Nephron (organoid): ENCODE results near the gene PRELID2.

Source experiments
- H3K27ac Mint-ChIP-seq, 3 experiments: 2 replicates each; pipeline ENCODE4 v1.8.0; 2020; ENCODE audit warnings: mixed read lengths in 3 of 3, mild to moderate bottlenecking in 2 of 3, moderate library complexity in 1 of 3
- H3K27me3 Mint-ChIP-seq: 2 replicates; pipeline ENCODE4 v1.8.0; 2021; ENCODE audit warnings: low read depth, mild to moderate bottlenecking, moderate library complexity, mixed read lengths
- H3K36me3 Mint-ChIP-seq: 2 replicates; pipeline ENCODE4 v1.8.0; 2020; ENCODE audit warnings: low read depth, mixed read lengths
- H3K4me1 Mint-ChIP-seq: 2 replicates; pipeline ENCODE4 v1.8.0; 2020; ENCODE audit warnings: mixed read lengths
- H3K4me3 Mint-ChIP-seq, 3 experiments: 2 replicates each; pipeline ENCODE4 v1.8.0; 2020; ENCODE audit warnings: mild to moderate bottlenecking in 3 of 3, mixed read lengths in 3 of 3, moderate library complexity in 2 of 3
- H3K9me3 Mint-ChIP-seq: 2 replicates; pipeline ENCODE4 v1.8.0; 2020; ENCODE audit warnings: mixed read lengths
- TF ChIP-seq, protein P1 (sequence below), 3 experiments: fragments of 200-600 bp; sonication (generic); IDR thresholded peaks; one replicate each; pipeline ENCODE4 v1.5.0; 2021; ENCODE audit warnings: antibody characterized with exemption in 3 of 3; ENCODE audit not compliant: unreplicated experiment in 3 of 3

The PRELID2 gene

DNA sequence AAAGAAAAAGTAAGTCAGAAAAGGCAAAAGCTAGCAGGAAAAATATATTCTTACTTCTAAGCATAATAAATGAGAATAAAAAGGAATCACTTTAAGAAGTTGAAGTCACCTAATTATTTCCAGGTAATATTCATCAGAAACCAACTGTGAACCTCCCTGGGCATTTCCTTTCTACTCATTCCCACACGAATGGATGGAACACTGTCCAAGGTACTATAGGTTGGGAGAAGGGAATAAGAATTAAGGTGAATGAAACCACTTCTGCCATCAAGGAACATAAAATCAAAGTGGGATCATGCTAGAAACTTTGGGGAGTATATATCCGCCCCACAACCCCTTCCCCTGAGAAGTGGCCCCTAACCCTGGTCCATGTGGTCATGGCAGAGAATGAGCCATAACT lies 41.6 kb downstream of the PRELID2 start:
- Mint-ChIP-seq H3K4me1 (peaks cover 4% of the 10 kb centered on the region), H3K36me3 (peaks cover 13% of the 10 kb centered on the region), H3K27ac (no peak overlapping the region), H3K4me3 (no peak overlapping the region), H3K9me3 (peaks cover 10% of the 10 kb centered on the region), H3K27me3 (no peaks in the 10 kb centered on the region)
- TF ChIP-seq, protein P1, sequence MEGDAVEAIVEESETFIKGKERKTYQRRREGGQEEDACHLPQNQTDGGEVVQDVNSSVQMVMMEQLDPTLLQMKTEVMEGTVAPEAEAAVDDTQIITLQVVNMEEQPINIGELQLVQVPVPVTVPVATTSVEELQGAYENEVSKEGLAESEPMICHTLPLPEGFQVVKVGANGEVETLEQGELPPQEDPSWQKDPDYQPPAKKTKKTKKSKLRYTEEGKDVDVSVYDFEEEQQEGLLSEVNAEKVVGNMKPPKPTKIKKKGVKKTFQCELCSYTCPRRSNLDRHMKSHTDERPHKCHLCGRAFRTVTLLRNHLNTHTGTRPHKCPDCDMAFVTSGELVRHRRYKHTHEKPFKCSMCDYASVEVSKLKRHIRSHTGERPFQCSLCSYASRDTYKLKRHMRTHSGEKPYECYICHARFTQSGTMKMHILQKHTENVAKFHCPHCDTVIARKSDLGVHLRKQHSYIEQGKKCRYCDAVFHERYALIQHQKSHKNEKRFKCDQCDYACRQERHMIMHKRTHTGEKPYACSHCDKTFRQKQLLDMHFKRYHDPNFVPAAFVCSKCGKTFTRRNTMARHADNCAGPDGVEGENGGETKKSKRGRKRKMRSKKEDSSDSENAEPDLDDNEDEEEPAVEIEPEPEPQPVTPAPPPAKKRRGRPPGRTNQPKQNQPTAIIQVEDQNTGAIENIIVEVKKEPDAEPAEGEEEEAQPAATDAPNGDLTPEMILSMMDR (IDR thresholded peaks at IDR 0.05; ENCODE audit: unreplicated experiment in 3 of 3): no peak

DNA sequence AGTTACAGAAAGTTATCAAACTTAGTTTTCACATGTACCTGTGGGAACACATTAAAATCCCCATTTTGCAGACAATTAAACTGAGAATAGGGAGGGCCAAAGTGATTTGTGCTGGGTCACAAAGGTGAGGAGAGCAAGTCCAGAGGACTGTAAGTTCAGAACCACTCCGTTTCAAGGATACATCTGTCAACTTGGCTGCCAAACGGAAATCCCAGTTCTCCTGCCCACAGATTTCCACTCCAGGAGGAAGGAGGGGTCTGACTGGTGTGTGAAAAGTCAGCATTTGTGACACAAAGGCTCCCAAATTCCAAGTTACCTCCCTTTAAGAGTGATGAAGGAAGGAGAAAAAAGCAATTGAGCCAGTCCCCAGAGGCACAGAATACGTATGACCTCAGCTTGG lies 42.3 kb downstream of the PRELID2 start:
- Mint-ChIP-seq H3K9me3 (peaks cover 9% of the 10 kb centered on the region), H3K4me1 (peaks cover 4% of the 10 kb centered on the region), H3K27ac (no peak overlapping the region), H3K36me3 (peaks cover 16% of the 10 kb centered on the region), H3K4me3 (no peak overlapping the region), H3K27me3 (no peaks in the 10 kb centered on the region)
- TF ChIP-seq, protein P1 (IDR thresholded peaks at IDR 0.05; ENCODE audit: unreplicated experiment in 3 of 3): no peak

DNA sequence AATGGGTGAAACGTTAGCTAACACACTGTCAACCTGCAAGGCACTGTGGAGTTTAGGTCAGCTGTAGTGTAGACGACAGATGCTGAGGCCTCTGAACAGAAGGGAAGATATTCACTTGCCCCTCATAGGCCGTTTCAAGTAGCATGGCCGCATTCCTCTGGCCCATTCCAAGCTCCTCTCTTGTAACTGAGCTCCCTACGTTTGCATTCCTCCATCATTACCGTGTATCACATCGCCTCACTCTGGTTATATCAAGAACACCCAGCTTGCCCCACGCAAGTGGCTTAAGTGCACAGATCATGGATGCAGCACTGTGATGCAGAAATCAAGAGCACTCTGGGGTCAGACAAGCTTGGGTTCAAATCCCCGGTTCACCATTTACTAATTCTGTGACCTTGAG lies 43.3 kb downstream of the PRELID2 start:
- Mint-ChIP-seq H3K9me3 (peaks cover 5% of the 10 kb centered on the region), H3K36me3 (peaks cover 19% of the 10 kb centered on the region), H3K4me1 (peaks cover 4% of the 10 kb centered on the region), H3K4me3 (no peak overlapping the region), H3K27ac (no peak overlapping the region), H3K27me3 (no peaks in the 10 kb centered on the region)
- TF ChIP-seq, protein P1 (IDR thresholded peaks at IDR 0.05; ENCODE audit: unreplicated experiment in 3 of 3): no peak

DNA sequence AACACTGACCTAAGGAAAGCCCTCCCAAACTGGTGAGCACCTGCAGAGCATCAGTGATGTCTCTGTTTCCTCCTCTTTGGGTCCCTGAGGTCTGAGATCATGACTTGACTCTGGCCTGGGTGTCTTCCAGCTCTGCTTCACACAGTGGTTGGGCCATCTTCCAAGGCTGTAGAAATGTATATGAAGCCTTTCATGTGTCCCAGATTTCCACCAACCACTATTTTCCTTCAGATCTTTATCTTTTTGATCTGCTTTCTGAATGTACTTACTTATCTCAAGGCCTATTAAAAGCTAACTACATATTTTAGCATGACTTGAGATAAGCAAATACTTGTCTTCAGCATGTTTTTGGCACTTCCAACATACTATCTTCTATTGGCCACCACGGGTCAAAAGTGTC lies 47.1 kb downstream of the PRELID2 start:
- TF ChIP-seq, protein P1 (IDR thresholded peaks at IDR 0.05; ENCODE audit: unreplicated experiment in 3 of 3): no peak
- Mint-ChIP-seq H3K4me1 (peaks cover 4% of the 10 kb centered on the region), H3K4me3 (no peak overlapping the region), H3K27me3 (no peaks in the 10 kb centered on the region), H3K9me3 (peaks cover 5% of the 10 kb centered on the region), H3K27ac (no peak overlapping the region), H3K36me3 (peaks cover 29% of the 10 kb centered on the region)

DNA sequence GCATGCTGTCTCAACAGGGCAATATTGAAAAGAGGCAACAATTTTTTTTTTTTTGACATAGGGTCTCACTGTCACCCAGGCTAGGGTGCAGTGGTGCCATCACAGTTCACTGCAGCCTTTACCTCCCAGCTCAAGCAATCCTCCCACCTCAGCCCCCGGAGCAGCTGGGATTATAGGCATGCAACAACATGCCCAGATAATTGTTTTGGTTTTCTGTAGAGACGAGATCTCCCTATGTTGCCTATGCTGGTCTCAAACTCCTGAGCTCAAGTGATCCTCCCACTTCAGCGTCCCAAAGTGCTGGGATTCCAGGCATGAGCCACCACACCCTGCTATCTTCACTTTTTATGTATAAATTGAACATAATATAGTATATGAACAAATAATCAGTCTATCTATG lies 47.6 kb downstream of the PRELID2 start:
- Mint-ChIP-seq H3K27ac (no peak overlapping the region), H3K4me1 (peaks cover 6% of the 10 kb centered on the region), H3K36me3 (peaks cover 29% of the 10 kb centered on the region), H3K9me3 (peaks cover 5% of the 10 kb centered on the region), H3K4me3 (no peak overlapping the region), H3K27me3 (no peaks in the 10 kb centered on the region)
- TF ChIP-seq, protein P1 (IDR thresholded peaks at IDR 0.05; ENCODE audit: unreplicated experiment in 3 of 3): no peak

DNA sequence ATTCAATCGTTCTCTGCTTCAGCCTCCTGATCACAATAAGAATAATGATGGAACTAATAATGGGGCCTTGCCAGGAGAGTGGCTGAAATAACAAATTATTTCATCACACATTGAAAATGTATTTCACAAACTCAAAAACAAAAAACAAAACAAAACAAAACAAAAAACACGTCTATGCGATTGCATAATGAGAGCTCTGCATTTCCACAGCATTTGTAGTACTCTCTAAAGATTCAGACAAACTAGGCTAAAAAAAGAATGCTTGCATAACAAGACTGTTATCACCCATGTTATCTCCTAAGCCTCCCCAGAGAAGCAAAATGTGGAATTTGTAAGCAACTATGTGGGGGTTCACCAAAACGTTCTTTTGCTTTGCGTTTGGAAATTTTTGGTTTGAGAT lies 48.1 kb downstream of the PRELID2 start:
- Mint-ChIP-seq H3K9me3 (peaks cover 5% of the 10 kb centered on the region), H3K4me1 (peaks cover 4% of the 10 kb centered on the region), H3K27me3 (no peaks in the 10 kb centered on the region), H3K36me3 (peaks cover 30% of the 10 kb centered on the region), H3K27ac (no peak overlapping the region), H3K4me3 (no peak overlapping the region)
- TF ChIP-seq, protein P1 (IDR thresholded peaks at IDR 0.05; ENCODE audit: unreplicated experiment in 3 of 3): no peak
